H1 (cell line): ENCODE results near the gene SHISA6. TPM values are rescaled to one million over a fixed set of nuclear protein-coding genes. Genes with fewer than 3 reads are reported as not detected.

Source experiments
- CTCF ChIA-PET: fragments of 300-600 bp; sonication (Branson Sonifier 250); formaldehyde crosslinking; loops from one replicate; lab custom pipeline; 2021; ENCODE audit not compliant: partially characterized antibody; lab: Charles Lee
- POLR2A ChIA-PET: fragments of 300-600 bp; sonication (Branson Sonifier 250); formaldehyde crosslinking; loops from one replicate; lab custom pipeline; 2021; ENCODE audit warnings: inconsistent platforms; ENCODE audit not compliant: partially characterized antibody; lab: Charles Lee
- DNase-seq, 2 experiments: peaks; one replicate each; pipeline versions ENCODE4 v3.0.0 to v3.0.0-alpha.2; 2010 to 2022; ENCODE audit warnings: low spot score in 2 of 2, low read depth in 1 of 2, mixed read lengths in 1 of 2
- FAIRE-seq: peaks from 2 replicates; lab custom pipeline; 2011; peaks lifted over from hg19 to GRCh38; lab: Jason Lieb, UNC
- H2AFZ ChIP-seq: 2 replicates; pipeline ENCODE4 v1.8.1; 2012; ENCODE audit warnings: low read length, inconsistent platforms
- H2AK5ac ChIP-seq: 2 replicates; pipeline ENCODE4 v1.6.1; 2013; ENCODE audit warnings: low read depth, low read length
- H2BK120ac ChIP-seq: replicated peaks from 2 replicates; pipeline ENCODE3; 2013; ENCODE audit warnings: low read depth, low read length, inconsistent platforms
- H2BK12ac ChIP-seq: 2 replicates; pipeline ENCODE4 v1.6.1; 2013; ENCODE audit warnings: low read depth, low read length
- H2BK15ac ChIP-seq: 2 replicates; pipeline ENCODE4 v1.6.1; 2013; ENCODE audit warnings: low read length
- H2BK20ac ChIP-seq: 2 replicates; pipeline ENCODE4 v1.6.1; 2013; ENCODE audit warnings: low read length
- H2BK5ac ChIP-seq: 2 replicates; pipeline ENCODE4 v1.6.1; 2013; ENCODE audit warnings: low read depth, low read length
- H3K14ac ChIP-seq: 2 replicates; pipeline ENCODE4 v1.6.1; 2013; ENCODE audit warnings: inconsistent platforms; ENCODE audit not compliant: insufficient read length
- H3K18ac ChIP-seq: 2 replicates; pipeline ENCODE4 v1.6.1; 2013; ENCODE audit warnings: low read length; ENCODE audit errors: extremely low read depth
- H3K23ac ChIP-seq: 2 replicates; pipeline ENCODE4 v1.6.1; 2013; ENCODE audit warnings: inconsistent platforms; ENCODE audit not compliant: insufficient read length
- H3K23me2 ChIP-seq: 2 replicates; pipeline ENCODE4 v1.6.1; 2013; ENCODE audit warnings: low read depth, low read length
- H3K27ac ChIP-seq: 2 replicates; pipeline ENCODE4 v1.6.1; 2011; ENCODE audit warnings: low read depth, low read length, inconsistent platforms
- H3K27me3 ChIP-seq, 4 experiments: replicated peaks in 1 of 4; 1 replicate in 1 of 4; 2 replicates in 3 of 4; pipeline versions ENCODE4 v1.6.1 to v1.8.1; 2011 to 2013; ENCODE audit warnings: low read length in 3 of 4, mild to moderate bottlenecking in 3 of 4, inconsistent platforms in 2 of 4, mixed read lengths in 2 of 4, moderate library complexity in 1 of 4; ENCODE audit not compliant: control insufficient read depth in 3 of 4, insufficient read depth in 3 of 4; ENCODE audit errors: extremely low read depth in 1 of 4
- H3K36me3 ChIP-seq, 4 experiments: 2 replicates each; pipeline versions ENCODE4 v1.6.1 to v1.8.1; 2011 to 2013; ENCODE audit warnings: mild to moderate bottlenecking in 4 of 4, low read length in 3 of 4, moderate library complexity in 2 of 4, control low read depth in 1 of 4, inconsistent platforms in 1 of 4; ENCODE audit not compliant: insufficient read depth in 4 of 4, control insufficient read depth in 2 of 4
- H3K4ac ChIP-seq: replicated peaks from 2 replicates; pipeline ENCODE3; 2013; ENCODE audit warnings: low read length, low read depth, mixed read lengths, inconsistent platforms; ENCODE audit not compliant: insufficient read length
- H3K4me1 ChIP-seq, 4 experiments: replicated peaks in 1 of 4; 1 replicate in 1 of 4; 2 replicates in 3 of 4; pipeline versions ENCODE4 v1.6.1 to v1.8.1; 2011 to 2013; ENCODE audit warnings: low read length in 3 of 4, inconsistent platforms in 2 of 4, mixed read lengths in 1 of 4; ENCODE audit not compliant: insufficient read depth in 4 of 4, control insufficient read depth in 3 of 4
- H3K4me2 ChIP-seq, 2 experiments: 2 replicates each; pipeline versions ENCODE4 v1.6.1 to v1.8.1; 2011 to 2013; ENCODE audit warnings: low read depth in 2 of 2, low read length in 2 of 2, control low read depth in 1 of 2, inconsistent platforms in 1 of 2, mild to moderate bottlenecking in 1 of 2; ENCODE audit not compliant: insufficient read depth in 1 of 2
- H3K4me3 ChIP-seq, 4 experiments: fragments of 200-600, 300-600 bp in 1 of 4; sonication (generic), shearing (Covaris generic), sonication (Bioruptor Twin) in 1 of 4; 2 replicates each; pipeline versions ENCODE4 v1.5.1 to v1.8.1; 2011 to 2016; ENCODE audit warnings: low read length in 4 of 4, low read depth in 3 of 4, control low read depth in 2 of 4, inconsistent platforms in 2 of 4, mild to moderate bottlenecking in 2 of 4, mixed read lengths in 1 of 4, moderate library complexity in 1 of 4; ENCODE audit not compliant: insufficient read depth in 2 of 4; ENCODE audit errors: extremely low read depth in 1 of 4
- H3K56ac ChIP-seq: replicated peaks from 2 replicates; pipeline ENCODE3; 2013; ENCODE audit warnings: low read depth, mild to moderate bottlenecking, mixed read lengths, low read length, inconsistent platforms; ENCODE audit not compliant: insufficient read length
- H3K79me1 ChIP-seq: 2 replicates; pipeline ENCODE4 v1.6.1; 2013; ENCODE audit warnings: low read depth, low read length, control low read depth
- H3K79me2 ChIP-seq, 2 experiments: 2 replicates each; pipeline versions ENCODE4 v1.6.1 to v1.8.1; 2012 to 2013; ENCODE audit warnings: low read length in 2 of 2, mild to moderate bottlenecking in 2 of 2, inconsistent platforms in 1 of 2; ENCODE audit not compliant: insufficient read depth in 2 of 2, control insufficient read depth in 1 of 2
- H3K9ac ChIP-seq, 4 experiments: replicated peaks in 1 of 4; 1 replicate in 1 of 4; 2 replicates in 3 of 4; pipeline versions ENCODE4 v1.6.1 to v1.8.1; 2011 to 2013; ENCODE audit warnings: low read depth in 3 of 4, low read length in 3 of 4, control low read depth in 2 of 4, mild to moderate bottlenecking in 2 of 4, moderate library complexity in 2 of 4, inconsistent platforms in 1 of 4; ENCODE audit errors: extremely low read depth in 1 of 4
- H3K9me3 ChIP-seq, 2 experiments: 2 replicates each; pipeline versions ENCODE4 v1.6.1 to v1.8.1; 2012 to 2013; ENCODE audit warnings: mild to moderate bottlenecking in 2 of 2, moderate library complexity in 2 of 2, control low read depth in 1 of 2, inconsistent platforms in 1 of 2, low read depth in 1 of 2, low read length in 1 of 2, mixed read lengths in 1 of 2; ENCODE audit not compliant: insufficient read depth in 2 of 2
- H4K20me1 ChIP-seq, 2 experiments: replicated peaks in 1 of 2; 2 replicates each; pipeline versions ENCODE3 to v1.8.1; 2011 to 2013; ENCODE audit warnings: inconsistent platforms in 2 of 2, low read length in 2 of 2, mild to moderate bottlenecking in 1 of 2; ENCODE audit not compliant: insufficient read depth in 2 of 2, control insufficient read depth in 1 of 2
- H4K5ac ChIP-seq: 2 replicates; pipeline ENCODE4 v1.6.1; 2013; ENCODE audit warnings: low read length, low read depth, mixed read lengths, inconsistent platforms; ENCODE audit not compliant: insufficient read length
- H4K8ac ChIP-seq: 2 replicates; pipeline ENCODE4 v1.8.0; 2013; ENCODE audit warnings: mild to moderate bottlenecking, moderate library complexity, low read length, inconsistent platforms; ENCODE audit not compliant: insufficient read depth; ENCODE audit errors: extremely low read depth
- H4K91ac ChIP-seq: replicated peaks from 2 replicates; pipeline ENCODE3; 2013; ENCODE audit warnings: low read length, mixed read lengths, inconsistent platforms; ENCODE audit not compliant: insufficient read length
- BCL11A ChIP-seq, 2 experiments: IDR thresholded peaks; one replicate each; pipeline ENCODE4 v1.6.1; 2011; ENCODE audit warnings: low read depth in 2 of 2, low read length in 2 of 2, mild to moderate bottlenecking in 2 of 2
- HDAC6 ChIP-seq: IDR thresholded peaks from one replicate; pipeline ENCODE4 v1.7.1; 2012; ENCODE audit warnings: low read depth, mild to moderate bottlenecking, inconsistent platforms, low read length, moderate library complexity
- KDM5A ChIP-seq: fragments of 200-600 bp; IDR thresholded peaks from 2 replicates; pipeline ENCODE4 v1.7.1; 2012; ENCODE audit warnings: mild to moderate bottlenecking, low read length, inconsistent platforms, mixed read lengths
- SIX5 ChIP-seq: IDR thresholded peaks from 2 replicates; pipeline ENCODE4 v1.6.1; 2011; ENCODE audit warnings: mild to moderate bottlenecking, low read depth, low read length
- WGBS, 2 experiments: shearing (Covaris generic) in 1 of 2; methylation state at CpG; one replicate each; pipeline versions ENCODE4 v1.1.6 to v1.1.7; 2013 to 2015; ENCODE audit warnings: low lambda C conversion rate in 2 of 2, mixed read lengths in 2 of 2, inconsistent platforms in 1 of 2, low coverage in 1 of 2, missing lambda C conversion rate in 1 of 2; ENCODE audit not compliant: insufficient replicate concordance in 2 of 2, insufficient coverage in 1 of 2, insufficient read length in 1 of 2; ENCODE audit errors: extremely low coverage in 1 of 2, missing lambda C conversion rate in 1 of 2; 5-methylcytosine and 5-hydroxymethylcytosine counted together
- polyA plus RNA-seq, 7 experiments: library from polyadenylated mRNA; depleted of rRNA in 3 of 7; stranded (reverse) in 5 of 7; unstranded in 2 of 7; fragments of >200 nt in 5 of 7; fragments of 200-250 nt in 2 of 7; gene quantifications; 1 replicate in 5 of 7; 2 replicates in 1 of 7; 4 replicates in 1 of 7; pipeline versions ENCODE4 v1.2.1 to v1.2.3, GENCODE V29; 2011 to 2013; ENCODE audit warnings: missing spikeins in 2 of 7, mixed read lengths in 2 of 7
- total RNA-seq: library from RNA; stranded (reverse); fragmentation: NEBNext Ultra II Directional; extraction: Animal tissue kit (Norgen Biotek cat#: 25700); gene quantifications from 2 replicates; pipeline ENCODE4 v1.2.1, GENCODE V29; 2021

Gene SHISA6
- total and polyA plus RNA-seq, 2 of the 8 experiments (the other 6 are each of a cell fraction or from before 2014, with no cell fraction given) = 2.9 to 4.8 TPM

GRCh38 chr17:11324846-11325420 lies 83.9 kb downstream of the SHISA6 start:
- Histone ChIP-seq H2BK15ac (no peak overlapping the region), H2AK5ac (no peak overlapping the region), H3K4me3 (no peak overlapping the region), H2BK12ac (no peak overlapping the region), H3K27me3 (no peaks in the 10 kb centered on the region), H3K4me1 (peaks cover 0 to 1% (median 0%) of the 10 kb centered on the region in 4 experiments; a peak in 2 of 7 replicates), H4K5ac (no peak overlapping the region), H2AFZ (no peak overlapping the region), H3K9me3 (no peaks in the 10 kb centered on the region), H3K79me2 (no peaks in the 10 kb centered on the region), H4K20me1 (no peaks in the 10 kb centered on the region), H2BK120ac (no peak overlapping the region), H2BK20ac (no peak overlapping the region), H2BK5ac (no peak overlapping the region), H3K23ac (no peak overlapping the region), H4K8ac (no peak overlapping the region), H3K18ac (no peak overlapping the region), H3K4me2 (no peak overlapping the region), H4K91ac (no peak overlapping the region), H3K9ac (no peak overlapping the region), H3K27ac (no peak overlapping the region), H3K56ac (no peak overlapping the region), H3K23me2 (no peaks in the 10 kb centered on the region), H3K14ac (no peak overlapping the region), H3K79me1 (no peaks in the 10 kb centered on the region), H3K36me3 (no peaks in the 10 kb centered on the region), H3K4ac (no peak overlapping the region)
- ChIA-PET POLR2A (no interaction called here), CTCF (interaction anchor here (0.9 to 1.3 kb wide), 3 partner anchors 15 to 30 kb away, joined by 3 to 4 read pairs (median 3); no protein-coding TSS in a partner anchor)
- DNase-seq = no peak
- FAIRE-seq = no peak
- TF ChIP-seq SIX5 = no peak
- TF ChIP-seq BCL11A (IDR thresholded peaks at IDR 0.05; ENCODE audit: low read depth in 2 of 2, low read length in 2 of 2) = no peak
- TF ChIP-seq HDAC6 = no peak
- no peak for TF ChIP-seq KDM5A
- 96% methylated on average over 10 of the region's 10 CpGs; no CpG with 5 or more reads in 1 of the 2 experiments for WGBS, 2 experiments
